HepG2 (cell line): ENCODE results near the gene ZNF384.

ENCODE experiments used
- BHLHE40 ChIP-seq: IDR thresholded peaks from 2 replicates; pipeline ENCODE4 v1.6.1; 2011; ENCODE audit warnings: low read length, improper control_type of control experiment
- HDAC1 ChIP-seq: sonication (generic); formaldehyde crosslinking; IDR thresholded peaks from 2 replicates; pipeline ENCODE4 v1.5.1; 2020; ENCODE audit warnings: mild to moderate bottlenecking, missing genetic modification reagents
- MXI1 ChIP-seq: IDR thresholded peaks from 3 replicates; pipeline ENCODE4 v1.6.1; 2012; ENCODE audit warnings: low read depth, low read length, inconsistent platforms, borderline replicate concordance
- NCOR1 ChIP-seq: fragments of 200-600 bp; sonication (generic); IDR thresholded peaks from 2 replicates; pipeline ENCODE4 v1.7.0; 2017; ENCODE audit warnings: antibody characterized with exemption, low read length, borderline replicate concordance
- PATZ1 ChIP-seq: sonication (generic); formaldehyde crosslinking; IDR thresholded peaks from 2 replicates; pipeline ENCODE4 v1.4.0; 2020; ENCODE audit warnings: missing genetic modification reagents
- POLR2AphosphoS5 ChIP-seq: IDR thresholded peaks from 2 replicates; pipeline ENCODE4 v1.6.1; 2012; ENCODE audit warnings: low read depth, low read length
- PRDM10 ChIP-seq: sonication (generic); formaldehyde crosslinking; IDR thresholded peaks from 2 replicates; pipeline ENCODE4 v1.4.0; 2020; ENCODE audit warnings: low read depth, missing genetic modification reagents
- SMC3 ChIP-seq: IDR thresholded peaks from 2 replicates; pipeline ENCODE4 v1.6.1; 2011; ENCODE audit warnings: low read length, improper control_type of control experiment
- SNAPC4 ChIP-seq: sonication (generic); formaldehyde crosslinking; IDR thresholded peaks from 2 replicates; pipeline ENCODE4 v1.4.0; 2020; ENCODE audit warnings: mild to moderate bottlenecking, missing genetic modification reagents
- SP1 ChIP-seq, 2 experiments: fragments of 450-650 bp in 1 of 2; sonication (generic) in 1 of 2; formaldehyde crosslinking in 1 of 2; IDR thresholded peaks; 2 replicates each; pipeline versions ENCODE4 v1.4.0 to v1.6.1; 2016 to 2020; ENCODE audit warnings: missing genetic modification reagents in 1 of 2
- ZNF136 ChIP-seq: sonication (generic); formaldehyde crosslinking; IDR thresholded peaks from 2 replicates; pipeline ENCODE4 v1.8.1; 2022; ENCODE audit warnings: low read depth, mild to moderate bottlenecking, moderate library complexity, missing genetic modification reagents
- ZNF280B ChIP-seq: sonication (generic); formaldehyde crosslinking; IDR thresholded peaks from 2 replicates; pipeline ENCODE4 v1.5.0; 2020; ENCODE audit warnings: missing genetic modification reagents, mild to moderate bottlenecking, borderline replicate concordance
- ZNF766 ChIP-seq: sonication (generic); formaldehyde crosslinking; IDR thresholded peaks from 2 replicates; pipeline ENCODE4 v1.5.0; 2020; ENCODE audit warnings: missing genetic modification reagents, borderline replicate concordance
- ZNF790 ChIP-seq: sonication (generic); formaldehyde crosslinking; IDR thresholded peaks from 2 replicates; pipeline ENCODE4 v1.8.0; 2022; ENCODE audit warnings: missing genetic modification reagents, mild to moderate bottlenecking, borderline replicate concordance

- no peak for TF ChIP-seq SP1 (IDR thresholded peaks at IDR 0.05)
- no peak for TF ChIP-seq SP1 (CRISPR knock-in tag; IDR thresholded peaks at IDR 0.05)
- TF ChIP-seq HDAC1 (CRISPR knock-in tag), result no peak
- TF ChIP-seq ZNF766 (CRISPR knock-in tag), result no peak
- no peak for TF ChIP-seq PRDM10
- TF ChIP-seq BHLHE40, result no peak
- no peak for TF ChIP-seq ZNF790 (CRISPR knock-in tag)
- no peak for TF ChIP-seq PATZ1 (CRISPR knock-in tag)
- TF ChIP-seq MXI1, result no peak
- TF ChIP-seq ZNF280B (CRISPR knock-in tag), result no peak
- no peak for TF ChIP-seq NCOR1
- no peak for TF ChIP-seq SNAPC4 (CRISPR knock-in tag)
- TF ChIP-seq POLR2AphosphoS5, result peak; percentile 70
- no peak for TF ChIP-seq SMC3
- TF ChIP-seq ZNF136 (CRISPR knock-in tag), result no peak
Observed at GRCh38 chr12:6716874-6717437, 27.8 kb upstream of the ZNF384 start.
